HG02610 (cell line): ENCODE data around the gene MYO5C.

Experiments used
- ATAC-seq: cut with Tn5 transposase; IDR thresholded peaks from one replicate; pipeline ENCODE4 v1.9.1; 2021; ENCODE audit warnings: mild to moderate bottlenecking, moderate library complexity; ENCODE audit not compliant: unreplicated experiment

Gene MYO5C

GRCh38 chr15:52278636-52279367 is 16.8 kb downstream of the MYO5C start:
- no peak for ATAC-seq

DNA sequence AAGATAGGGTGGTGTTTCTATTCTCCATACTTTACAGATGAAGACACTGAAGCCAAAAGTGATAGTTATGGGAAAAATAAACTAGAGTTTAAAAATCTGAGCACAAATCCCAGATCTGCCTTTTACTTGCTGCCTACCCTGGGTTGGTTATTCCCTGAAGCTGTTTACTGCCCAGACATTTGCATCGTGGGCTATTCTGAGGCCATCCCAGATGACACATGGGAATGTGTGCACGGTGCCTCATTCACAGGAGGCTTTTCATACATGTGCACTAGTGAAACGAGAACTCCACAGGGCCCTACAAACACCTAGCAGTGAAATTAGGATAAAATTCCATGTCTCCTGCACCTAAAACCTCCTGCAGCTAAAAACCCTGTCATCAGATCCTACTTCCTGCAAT is 17.5 kb downstream of the MYO5C start:
- ATAC-seq, result no peak

GRCh38 chr15:52277575-52277974 is 18.0 kb downstream of the MYO5C start:
- no peak for ATAC-seq

GRCh38 chr15:52276256-52276770 is 19.3 kb downstream of the MYO5C start:
- no peak for ATAC-seq

GRCh38 chr15:52263563-52264282 is 31.9 kb downstream of the MYO5C start:
- ATAC-seq, result no peak

DNA sequence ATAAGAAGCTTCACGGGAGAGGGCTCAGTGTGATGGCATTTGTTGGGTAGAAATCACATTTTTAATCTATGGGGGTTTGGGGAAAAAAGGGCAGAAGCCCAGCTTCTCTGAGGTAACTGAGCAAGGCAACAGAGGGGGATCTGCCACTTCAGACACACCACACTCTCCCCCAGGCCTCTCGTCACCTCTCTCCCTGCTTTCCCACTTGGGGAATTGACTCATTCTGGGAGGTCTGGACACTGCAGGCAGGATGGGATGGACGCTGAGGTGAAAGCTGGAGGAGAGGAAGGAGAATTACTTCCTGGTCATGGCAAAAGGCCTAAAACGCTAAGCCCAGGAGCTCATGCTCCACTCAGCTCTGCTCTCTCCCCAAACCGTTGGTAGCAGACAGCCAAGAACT is 33.2 kb downstream of the MYO5C start:
- ATAC-seq, result no peak

DNA sequence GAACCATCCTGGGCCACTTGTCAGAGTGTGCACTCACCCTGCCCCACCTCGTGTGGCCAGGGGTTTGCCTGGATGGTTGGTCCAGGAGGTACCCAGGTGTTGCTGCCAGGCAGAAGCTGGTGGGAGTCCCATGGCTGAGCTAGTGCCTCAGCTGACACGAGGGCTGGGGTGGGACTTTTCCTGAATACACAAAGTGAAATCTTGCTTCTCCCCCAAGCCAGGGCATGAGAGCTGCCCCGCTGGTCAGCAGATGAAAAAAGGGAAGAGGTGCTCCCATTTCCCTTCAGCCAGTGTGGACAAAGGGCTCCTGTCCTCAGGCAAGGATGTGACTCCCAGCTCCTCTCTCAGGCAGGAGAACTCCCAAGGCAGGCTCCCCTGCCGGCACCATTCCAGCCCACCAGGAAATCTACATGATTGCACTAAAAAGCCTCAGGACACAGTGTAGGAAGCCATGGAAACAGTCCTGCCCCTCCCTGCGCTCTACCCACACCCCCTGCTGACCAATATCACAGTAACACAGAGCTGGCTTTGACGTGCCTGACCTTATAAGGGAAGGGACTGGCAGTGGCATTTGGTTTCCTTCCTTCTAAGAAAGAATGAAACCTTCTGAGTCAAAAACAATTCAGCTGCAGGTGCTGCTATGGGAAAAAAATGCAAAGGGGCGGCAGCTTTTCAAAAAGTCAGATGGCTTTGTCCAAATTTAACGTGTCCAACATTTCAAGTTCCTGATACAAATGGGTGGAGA is 33.9 kb downstream of the MYO5C start:
- peak; percentile 100 for ATAC-seq

- no peak for ATAC-seq
Observed at GRCh38 chr15:52261026-52261425, 34.6 kb downstream of the MYO5C start.

GRCh38 chr15:52259503-52259902 is 36.1 kb downstream of the MYO5C start:
- no peak for ATAC-seq

GRCh38 chr15:52258461-52258860 is 37.1 kb downstream of the MYO5C start:
- ATAC-seq, result no peak

GRCh38 chr15:52257734-52258062 is 37.9 kb downstream of the MYO5C start:
- no peak for ATAC-seq

- no peak for ATAC-seq
Observed at GRCh38 chr15:52256930-52257733, 38.5 kb downstream of the MYO5C start.

DNA sequence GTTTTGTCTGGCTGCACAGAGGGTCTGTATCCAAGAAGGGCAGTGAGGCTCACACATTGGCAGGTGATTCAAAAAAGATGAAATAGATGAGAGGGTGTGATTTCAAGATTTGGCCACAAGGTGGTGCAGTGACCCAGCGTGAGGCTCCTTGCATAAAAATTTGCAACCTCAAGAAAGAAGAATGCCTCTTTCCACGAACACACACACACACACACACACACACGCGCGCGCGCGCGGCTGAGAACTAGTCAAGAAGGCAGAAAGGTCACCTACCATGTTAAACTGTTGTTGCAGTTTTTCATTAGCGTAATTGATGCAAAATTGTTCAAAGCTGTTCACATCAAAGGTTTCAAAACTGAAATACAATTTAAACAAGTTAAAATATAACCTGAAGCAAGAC is 39.2 kb downstream of the MYO5C start:
- no peak for ATAC-seq

GRCh38 chr15:52255935-52256334 is 39.7 kb downstream of the MYO5C start:
- no peak for ATAC-seq

DNA sequence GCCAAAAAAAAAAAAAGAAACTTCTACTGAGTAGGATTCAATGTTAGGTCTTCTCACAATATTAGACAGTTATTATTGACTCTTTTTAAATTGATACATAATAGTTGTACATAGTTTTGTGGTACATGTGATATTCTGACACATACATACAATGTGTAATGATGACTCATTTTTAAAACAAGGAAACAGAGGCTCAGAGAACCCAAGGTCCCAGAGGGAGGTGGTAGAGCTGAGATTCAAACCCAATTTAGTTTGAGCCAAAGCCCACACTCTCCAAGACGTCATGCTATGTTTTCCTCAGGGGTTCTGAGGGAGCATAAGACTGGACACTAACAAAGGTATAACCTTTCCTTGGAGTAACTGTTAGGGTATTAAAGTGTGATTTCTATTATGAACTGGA is 40.6 kb downstream of the MYO5C start:
- peak; percentile 57 for ATAC-seq

- no peak for ATAC-seq
Observed at GRCh38 chr15:52254391-52254790, 41.2 kb downstream of the MYO5C start.

- ATAC-seq, result no peak
Observed at GRCh38 chr15:52252781-52253180, 42.8 kb downstream of the MYO5C start.

GRCh38 chr15:52251144-52251860 is 44.3 kb downstream of the MYO5C start:
- ATAC-seq, result no peak

DNA sequence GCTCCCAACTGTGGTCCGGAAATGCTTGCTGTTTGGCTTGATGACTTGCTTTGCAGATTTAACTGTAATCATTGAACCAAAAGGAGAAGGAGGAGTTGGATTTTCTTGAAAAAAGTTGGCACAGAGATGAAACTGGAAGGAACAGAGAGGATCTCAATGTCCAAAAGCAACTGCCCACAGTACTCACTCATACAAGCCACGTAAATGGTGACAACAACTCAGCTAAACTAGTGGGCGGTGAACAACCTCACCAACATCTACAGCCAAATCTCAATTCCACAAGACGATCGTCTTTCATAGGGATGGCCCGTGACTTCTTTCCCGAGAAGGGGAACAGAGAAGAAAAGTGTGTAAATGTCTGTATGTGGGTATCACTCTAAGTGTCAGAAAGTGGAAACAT is 48.1 kb downstream of the MYO5C start:
- ATAC-seq, result no peak

- ATAC-seq, result no peak
Observed at GRCh38 chr15:52246686-52247431, 48.7 kb downstream of the MYO5C start.
